GM21737 (cell line): ENCODE measurements around the gene NAPG.
"Not testable (repeated sequence)": the region's sequence is repeated elsewhere in the genome, so short reads cannot be mapped to it uniquely, and the experiment has no call there.

Experiments
- ATAC-seq: cut with Tn5 transposase; IDR thresholded peaks from one replicate; pipeline ENCODE4 v1.9.1; 2021; ENCODE audit warnings: mild to moderate bottlenecking, moderate library complexity; ENCODE audit not compliant: unreplicated experiment

Gene NAPG

DNA sequence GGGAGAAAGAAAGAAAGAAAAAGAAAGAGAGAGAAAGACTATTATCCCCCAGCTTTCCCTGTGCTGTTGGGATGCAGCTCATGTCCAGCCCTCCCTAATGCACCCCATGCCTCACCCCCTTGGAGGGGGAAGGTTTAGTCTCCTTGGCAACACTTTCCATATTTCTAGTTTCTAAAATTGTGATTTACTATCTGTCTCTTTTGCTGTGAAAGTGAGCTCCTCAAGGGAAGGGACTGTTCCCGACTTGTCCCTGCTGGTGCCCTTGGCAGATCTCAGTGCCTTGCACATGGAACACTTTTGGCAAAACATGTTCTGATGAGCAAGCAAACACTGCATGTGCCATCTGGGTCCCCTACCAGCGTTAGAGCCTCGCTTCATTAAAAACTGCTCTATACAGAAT, 11.7 kb upstream of the NAPG start:
- ATAC-seq: no peak

DNA sequence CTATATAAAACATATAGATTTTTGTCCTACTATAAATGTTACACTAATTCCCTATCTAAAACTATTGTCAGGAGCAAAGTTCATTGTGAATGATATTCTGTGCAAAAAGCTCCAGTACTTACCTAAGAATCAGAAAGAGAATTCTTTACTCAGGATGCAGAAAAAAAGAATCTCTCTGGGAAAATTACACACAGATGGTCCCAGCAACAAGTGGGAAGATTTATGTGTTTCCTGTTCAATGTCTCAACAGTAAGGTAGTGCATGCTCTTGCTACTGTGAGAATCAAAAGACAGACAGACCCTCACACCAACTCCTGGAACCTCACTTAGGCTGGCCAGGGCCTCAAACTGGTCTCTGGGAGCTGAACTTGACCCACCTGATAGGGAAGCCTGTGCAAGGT, 11.2 kb upstream of the NAPG start:
- ATAC-seq: no peak

DNA sequence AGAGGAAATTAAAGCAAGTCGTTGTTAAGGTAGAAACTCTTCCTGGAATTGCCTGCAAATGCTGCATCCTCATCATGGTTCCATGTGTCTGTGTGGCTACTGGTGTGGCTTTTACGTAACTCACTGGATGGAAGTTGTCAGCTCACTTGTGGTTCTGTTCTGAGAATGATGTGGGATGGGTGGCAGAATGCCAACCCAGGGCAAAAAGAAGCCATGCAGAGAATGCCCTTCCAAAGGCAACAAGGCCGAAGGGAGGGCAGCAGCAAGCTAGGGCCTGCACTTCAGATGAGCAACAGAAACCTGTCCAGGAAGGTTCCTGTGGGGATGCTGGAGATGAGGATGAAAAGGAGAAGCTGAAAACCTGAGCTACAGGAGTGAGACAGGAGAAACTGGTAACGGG, 10.4 kb upstream of the NAPG start:
- no peak for ATAC-seq

DNA sequence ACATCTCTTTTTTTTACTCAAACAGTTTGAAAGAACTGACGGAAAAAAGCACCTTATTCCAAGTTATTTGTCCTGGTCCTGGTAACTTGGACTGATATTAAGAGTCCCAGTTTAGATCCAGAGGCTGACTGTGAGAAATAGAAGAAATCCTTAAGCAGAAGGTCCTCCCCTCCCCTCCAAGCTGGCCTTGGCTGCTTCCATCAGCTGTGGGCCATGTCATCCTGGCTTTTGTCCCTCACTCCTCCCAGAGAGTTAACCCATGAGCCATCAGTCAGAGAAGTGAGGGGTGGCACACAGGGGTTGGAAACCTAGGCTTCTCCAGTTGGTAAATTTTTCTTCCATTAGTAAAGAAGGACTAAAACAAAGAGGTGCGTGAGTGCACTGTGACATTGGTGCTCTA, 9.7 kb upstream of the NAPG start:
- no peak for ATAC-seq

DNA sequence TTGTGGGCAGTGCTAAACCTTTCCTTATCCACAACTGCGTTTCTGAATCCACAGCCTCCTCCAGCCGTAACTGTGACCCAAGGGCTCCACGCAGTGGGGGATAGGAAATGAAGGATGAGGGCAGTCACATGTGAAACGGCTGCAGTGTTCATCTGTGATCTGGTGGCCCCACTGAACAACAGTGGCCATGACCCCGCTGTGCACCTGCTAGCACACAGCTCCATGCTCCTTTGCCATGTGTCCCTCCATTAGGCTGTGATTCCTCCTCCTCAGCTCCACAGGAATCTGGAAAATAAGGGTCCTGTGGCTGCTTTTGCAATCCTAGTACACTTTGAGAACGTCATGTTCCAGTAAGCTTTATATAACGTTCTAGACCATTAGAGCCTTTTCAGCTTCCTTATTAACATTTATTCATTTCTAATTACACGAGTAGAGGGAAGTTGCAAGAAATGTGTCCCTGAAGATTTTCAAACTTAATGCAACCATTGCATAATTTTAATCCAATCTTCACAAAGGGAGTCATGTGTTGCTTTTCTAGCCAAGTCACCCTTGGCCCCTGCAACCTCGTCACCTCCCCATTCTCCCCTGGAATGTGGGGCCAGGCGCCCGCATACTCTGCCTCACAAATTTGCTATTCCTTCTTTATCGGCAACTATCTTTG, 7.1 kb upstream of the NAPG start:
- no peak for ATAC-seq

DNA sequence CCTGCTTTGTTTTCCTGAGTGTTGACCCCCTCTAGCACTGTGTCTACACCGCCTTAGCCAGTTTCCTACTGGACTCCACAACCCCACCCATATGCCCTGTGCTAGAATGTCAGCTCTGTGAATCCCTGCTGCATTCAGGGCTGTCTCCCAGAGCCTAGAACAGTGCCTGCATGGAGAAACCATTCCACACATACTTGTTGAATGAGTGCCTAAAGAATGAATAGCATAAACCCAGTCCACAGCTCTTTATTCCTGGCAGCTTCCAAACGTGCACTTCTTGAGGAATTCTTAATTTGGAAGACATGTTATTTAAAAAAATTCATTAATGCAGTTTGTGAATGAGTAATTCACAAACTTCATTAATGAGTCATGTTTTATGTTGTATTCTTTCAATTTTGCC, 6.5 kb upstream of the NAPG start:
- ATAC-seq: no peak

DNA sequence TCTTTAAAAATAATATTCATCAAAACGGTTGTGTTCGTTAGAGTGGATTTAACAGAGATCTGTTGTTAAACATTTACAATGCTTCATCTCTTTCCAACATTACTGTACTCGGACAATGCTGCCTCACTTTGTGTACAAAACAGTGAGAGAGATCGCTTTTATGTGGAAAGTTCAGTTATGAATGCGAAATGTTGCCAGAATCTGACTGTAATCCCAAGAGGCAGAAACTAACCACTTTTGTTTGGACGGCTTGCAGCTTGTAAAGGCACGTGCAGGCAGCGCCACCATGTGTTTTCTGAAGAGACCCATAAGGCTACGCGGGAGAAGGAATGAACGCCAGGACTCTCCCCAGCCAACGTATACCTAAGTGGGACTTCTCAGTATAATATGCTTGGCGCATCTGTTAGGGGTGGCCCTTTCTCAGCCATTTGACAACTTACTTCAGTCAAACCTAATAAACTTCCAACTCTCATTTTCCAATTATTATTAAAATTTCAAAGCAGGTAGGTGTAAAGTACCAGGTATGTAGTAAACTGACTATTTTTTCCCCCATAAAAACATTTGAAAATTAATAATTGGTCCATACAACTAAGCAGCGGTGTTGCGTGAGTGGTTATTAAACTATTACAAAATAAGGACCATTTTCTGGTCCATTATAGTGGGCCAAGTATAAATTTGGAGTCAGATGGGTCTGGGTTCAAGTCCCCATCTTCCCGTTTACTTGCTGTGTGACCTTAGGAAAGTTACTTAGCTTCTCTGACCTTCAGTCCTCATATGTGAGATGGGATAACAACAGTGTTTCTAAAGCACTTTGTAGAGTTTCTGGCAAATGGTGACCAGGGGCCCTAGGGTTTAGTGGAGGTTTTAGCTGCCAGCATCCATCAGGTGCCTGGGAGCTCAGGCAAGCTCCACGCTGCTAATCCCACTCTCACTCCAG, 5.6 kb upstream of the NAPG start:
- peak; percentile 53 for ATAC-seq

DNA sequence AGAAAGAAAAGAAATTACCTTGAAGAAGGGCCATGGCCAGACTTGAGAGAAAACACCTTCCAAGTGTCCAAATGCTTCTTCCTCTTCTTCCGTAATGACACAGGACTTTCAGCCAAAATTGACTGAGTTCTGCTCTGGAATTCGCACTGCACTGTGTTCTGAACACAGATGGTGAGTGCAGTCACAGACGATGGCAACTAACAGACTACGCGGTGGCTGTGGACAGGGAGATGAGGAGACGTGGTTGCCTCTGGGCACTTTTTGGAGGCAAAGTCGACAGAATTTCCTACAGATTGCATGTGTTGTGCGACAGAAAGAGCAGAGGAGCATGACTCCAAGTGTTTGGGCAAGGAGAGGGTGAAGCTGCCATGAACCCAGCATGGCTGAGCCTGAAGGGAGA, 4.3 kb upstream of the NAPG start:
- no peak for ATAC-seq

DNA sequence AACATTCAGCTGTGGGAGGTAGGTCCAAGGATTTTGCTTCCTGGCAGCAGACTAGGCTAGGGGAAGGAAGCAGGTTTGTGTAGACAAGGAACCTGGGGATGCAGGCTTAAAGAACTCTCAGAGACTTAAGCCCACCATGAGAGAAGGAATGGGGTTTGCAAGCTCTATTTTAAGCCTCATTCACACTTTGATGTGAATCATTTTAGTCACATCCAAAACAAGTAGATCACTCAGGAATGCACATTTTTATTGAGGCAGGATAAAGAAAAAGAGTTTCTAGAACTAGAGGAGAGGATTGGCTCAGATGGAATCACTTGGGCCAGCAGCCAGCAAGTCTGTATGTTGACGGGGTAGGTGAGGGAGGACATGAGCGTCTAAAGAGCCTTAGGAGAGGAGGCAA, 3.3 kb upstream of the NAPG start:
- no peak for ATAC-seq

DNA sequence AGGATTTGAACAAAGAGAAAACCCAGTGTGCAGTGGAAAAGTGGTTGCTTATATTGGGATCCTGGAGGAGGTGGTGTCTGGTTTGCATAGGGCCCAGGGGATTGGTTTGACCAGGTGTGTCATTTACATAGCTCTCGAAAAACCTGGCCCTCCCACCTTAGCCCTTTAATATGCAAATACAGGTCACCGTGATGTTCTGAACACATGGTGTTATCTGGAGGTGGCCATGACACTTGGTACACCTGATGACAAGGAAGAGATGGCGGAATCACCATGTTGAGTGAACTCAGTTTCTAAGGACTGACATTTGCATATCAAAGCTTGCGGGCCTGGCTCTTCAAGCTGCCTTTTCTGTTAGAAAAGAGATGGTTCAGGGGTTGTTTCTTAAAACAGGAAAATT, 2.3 kb upstream of the NAPG start:
- ATAC-seq: no peak

DNA sequence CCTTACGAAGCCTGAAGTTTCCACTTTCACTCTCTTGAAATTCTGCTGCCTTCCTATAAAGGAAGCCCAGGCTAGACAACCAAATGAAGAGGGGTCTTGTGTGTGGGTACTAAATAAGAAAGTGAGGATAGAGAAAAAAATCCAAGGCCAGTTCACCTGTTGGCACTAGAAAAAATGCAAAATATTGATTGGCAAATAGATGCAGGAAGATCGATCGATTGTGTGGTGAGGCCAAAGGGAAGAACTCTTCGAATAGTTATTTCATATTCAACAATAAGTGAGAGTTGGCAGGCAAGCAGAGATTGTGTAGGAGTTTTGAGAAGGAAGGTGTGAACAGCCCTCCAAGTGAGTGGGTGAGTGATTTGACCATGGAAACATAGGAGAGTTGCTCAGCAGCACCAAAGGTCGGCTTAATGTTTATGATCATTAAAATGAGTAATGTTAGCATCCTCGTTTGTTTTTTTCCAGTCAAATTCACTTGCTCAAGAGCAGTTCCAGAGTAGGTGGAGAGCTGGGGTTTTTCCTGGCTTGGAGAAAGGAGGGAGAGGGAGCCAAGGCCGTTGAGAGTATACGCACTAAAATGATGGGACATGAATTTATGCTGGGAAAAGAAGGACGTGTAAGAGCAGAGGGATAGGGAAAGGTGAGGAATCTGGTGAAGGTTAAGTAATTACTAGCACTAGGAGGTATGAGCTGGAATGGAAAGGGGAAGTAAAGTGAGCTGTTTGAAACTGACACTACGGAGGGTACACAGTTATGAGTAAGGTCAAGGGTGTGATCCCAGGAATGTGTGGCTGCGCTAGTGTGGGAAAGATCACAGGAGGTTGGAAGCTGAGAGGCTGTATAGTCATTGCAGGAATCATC, 1.1 kb upstream of the NAPG start:
- no peak for ATAC-seq

DNA sequence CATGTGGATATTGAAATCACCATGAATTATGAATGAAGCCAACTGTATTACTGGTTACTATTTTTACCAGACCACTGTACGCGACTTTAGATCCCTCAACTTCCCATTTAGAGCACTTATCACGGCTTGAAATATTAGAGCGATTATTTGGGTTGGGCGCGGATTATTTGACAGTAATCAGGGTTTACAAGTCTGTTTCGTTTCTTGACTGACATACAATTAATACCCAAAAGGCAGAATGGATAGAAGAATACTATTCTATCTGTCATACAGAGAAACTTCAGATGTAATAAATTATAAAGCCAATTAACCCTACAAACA, 496 bp upstream of the NAPG start:
- no peak for ATAC-seq

DNA sequence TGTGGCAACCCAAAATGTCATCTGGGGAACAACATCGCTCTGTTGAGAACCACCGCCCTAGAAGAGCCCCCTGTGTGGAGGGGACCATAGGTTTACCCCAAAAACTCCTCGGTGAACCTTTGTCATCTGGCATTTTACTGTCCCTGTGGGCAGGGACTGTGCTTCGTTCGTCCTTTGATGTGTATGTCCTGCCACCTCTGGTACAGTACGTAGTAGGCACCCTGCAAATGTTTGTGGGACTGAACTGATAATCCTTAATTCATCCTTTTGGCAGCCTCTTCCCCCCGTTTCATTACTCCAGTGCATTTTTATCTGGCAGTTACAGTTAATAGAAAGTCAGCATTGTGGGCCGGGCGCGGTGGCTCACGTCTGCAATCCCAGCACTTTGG, 728 bp downstream of the NAPG start:
- ATAC-seq: no peak

DNA sequence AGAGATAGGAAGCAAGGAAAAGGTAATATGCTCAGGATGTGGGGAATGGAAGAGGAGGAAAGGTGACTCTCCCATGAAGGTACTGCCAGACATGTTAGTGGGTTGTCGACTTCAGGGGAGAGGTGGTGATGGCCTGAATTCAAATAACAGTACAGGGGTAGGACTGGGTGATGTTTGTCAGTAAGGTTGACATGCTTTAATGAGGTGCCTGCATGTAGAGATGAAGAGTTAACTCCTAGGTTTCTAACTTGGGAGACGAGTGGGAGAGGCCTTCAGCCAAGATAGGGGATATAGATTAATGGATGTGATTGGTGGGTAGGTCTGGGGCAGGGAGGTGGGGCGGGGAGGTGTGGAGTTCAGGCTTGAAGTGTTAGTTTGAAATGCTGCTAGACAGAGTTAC, 2.6 kb downstream of the NAPG start:
- no peak for ATAC-seq

DNA sequence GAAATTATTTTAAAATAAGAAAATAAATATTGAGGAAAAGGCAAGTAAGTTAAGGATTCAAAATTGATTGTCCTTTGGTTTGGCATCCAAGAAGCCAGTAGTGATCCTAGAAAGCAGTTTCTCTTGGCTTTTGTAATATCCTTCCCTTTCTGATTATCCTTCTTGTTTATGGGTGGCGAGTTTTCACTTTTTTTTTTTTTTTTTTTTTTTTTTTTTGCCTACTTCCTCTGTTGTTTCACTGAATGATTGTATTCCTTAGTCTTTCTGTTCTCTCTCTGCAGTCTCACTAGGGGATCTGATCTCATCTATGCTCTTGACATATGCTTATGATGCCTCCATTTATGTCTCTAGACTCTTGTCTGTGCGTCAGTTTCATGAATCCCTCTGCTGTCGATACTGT, 4.2 kb downstream of the NAPG start:
- no peak for ATAC-seq

DNA sequence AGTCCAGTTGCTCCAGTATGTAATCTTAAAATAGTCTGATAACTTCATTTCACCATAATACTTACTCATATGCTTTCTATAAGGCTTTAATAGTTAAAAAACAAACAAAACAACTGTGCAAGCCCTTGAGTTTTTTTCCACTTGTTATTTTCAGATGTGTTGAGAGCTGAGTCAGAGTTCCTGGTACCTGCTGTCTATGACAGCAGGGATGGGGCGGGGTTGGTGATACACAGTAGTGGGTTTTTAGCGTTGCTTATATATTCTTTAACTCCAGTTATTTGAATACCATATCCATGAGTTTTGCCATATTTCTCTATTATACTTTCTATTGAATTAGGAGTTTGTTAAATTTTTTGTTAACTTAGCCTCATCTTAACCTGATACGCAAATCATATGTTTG, 5.0 kb downstream of the NAPG start:
- no peak for ATAC-seq

DNA sequence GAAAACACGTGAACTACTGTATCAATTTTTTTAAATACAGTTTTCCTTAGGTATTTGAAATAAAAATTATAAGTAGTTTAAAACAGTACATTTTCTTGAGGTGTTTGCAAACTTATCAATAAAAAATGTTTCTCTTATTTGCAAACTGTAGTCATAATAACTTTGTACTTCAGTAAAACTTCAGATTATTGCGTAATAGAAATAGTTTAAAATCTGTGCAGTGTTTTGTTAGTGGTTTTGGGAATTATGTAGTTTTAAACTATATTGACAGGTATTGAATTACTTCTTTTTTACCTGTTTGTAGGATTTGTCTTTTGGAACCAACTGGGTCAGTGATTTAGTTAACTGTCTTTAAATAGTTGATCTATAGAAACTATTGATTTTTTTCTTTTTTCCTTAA, 7.3 kb downstream of the NAPG start:
- no peak for ATAC-seq

DNA sequence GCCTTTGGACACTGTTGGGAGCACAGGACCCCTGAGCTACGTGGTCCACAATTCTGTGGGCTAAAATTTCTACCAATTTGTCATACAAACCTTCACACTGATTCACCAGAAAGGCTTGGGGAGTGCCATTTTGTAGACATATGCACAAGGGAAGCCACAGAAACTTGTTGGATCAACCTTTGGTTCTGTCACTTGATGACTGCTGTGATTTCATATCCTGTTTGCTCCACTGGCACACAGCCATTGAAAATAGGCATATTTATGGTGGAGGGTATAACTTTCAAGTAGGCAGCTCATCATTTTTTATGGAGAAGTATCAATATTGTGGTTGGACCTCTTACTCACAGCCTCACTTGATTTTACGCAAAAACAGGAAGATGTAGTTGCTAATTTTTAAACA, 10.5 kb downstream of the NAPG start:
- no peak for ATAC-seq

DNA sequence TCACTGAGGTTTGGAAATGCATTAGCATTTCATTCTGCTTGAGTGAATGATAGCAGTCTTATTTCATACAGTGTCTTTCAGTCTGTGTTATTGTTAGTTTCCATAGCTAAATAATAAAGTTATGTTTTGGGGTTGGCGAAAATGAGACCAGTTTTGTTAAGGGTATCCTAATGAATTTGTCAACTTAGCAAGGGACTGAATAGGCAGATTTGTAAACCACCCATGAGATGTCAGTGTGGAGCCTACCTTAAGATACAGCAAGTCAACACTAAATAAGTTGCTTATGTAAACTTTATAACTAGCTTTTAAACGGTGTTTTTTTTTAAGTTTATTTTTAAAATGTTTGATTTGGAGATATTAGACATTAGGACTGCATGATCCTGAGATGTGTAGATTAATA, 11.9 kb downstream of the NAPG start:
- ATAC-seq: no peak

DNA sequence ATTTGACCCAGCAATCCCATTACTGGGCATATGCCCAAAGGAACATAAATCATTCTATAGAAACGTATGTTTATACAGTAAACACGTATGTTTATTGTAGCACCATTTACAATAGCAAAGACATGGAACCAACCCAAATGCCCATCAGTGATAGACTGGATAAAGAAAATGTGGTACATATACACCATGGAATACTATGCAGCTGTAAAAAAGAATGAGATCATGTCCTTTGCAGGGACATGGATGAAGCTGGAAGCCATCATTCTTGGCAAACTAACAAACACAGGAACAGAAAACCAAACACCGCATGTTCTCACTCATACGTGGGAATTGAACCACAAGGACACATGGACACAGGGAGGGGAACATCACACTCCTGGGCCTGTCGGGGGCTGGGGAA, 13.3 kb downstream of the NAPG start:
- ATAC-seq: not testable (repeated sequence)

DNA sequence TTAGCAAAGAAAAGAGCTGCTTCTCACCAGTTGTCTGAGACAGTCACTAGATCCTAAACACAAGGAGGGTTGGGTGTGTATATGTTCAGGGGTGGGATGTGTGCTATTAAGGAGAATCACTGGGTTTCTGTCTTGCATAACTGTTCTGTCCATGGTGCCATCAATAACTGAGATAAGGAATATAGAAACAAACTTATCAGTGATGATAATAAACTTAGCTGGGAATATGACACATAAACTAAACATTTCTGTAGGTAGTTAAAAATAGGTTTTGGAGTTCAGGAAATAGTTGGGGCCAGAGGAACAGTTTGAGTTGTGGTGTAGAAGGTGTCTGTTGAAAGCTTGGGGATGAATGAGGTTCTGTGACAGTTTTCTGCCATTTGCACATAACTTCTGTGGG, 17.4 kb downstream of the NAPG start:
- no peak for ATAC-seq
